PC-9 (cell line): ENCODE results near the gene OXTR. TPM values are rescaled to one million over a fixed set of nuclear protein-coding genes. Genes with fewer than 3 reads are reported as not detected.

Experiments
- BruUV-seq: library from RNA; stranded (reverse); fragments of 400-500 nt; replicated peaks from 2 replicates; lab custom pipeline; 2021; lab: Mats Ljungman, UMichigan
- CTCF ChIA-PET: fragments of 300-600 bp; sonication (Branson Sonifier 250); formaldehyde crosslinking; loops from one replicate; lab custom pipeline; 2022; ENCODE audit warnings: antibody characterized with exemption; lab: Charles Lee
- POLR2A ChIA-PET: fragments of 300-600 bp; sonication (Branson Sonifier 250); formaldehyde crosslinking; loops from one replicate; lab custom pipeline; 2022; ENCODE audit warnings: antibody characterized with exemption; ENCODE audit not compliant: unreplicated experiment; lab: Charles Lee
- DNase-seq, 2 experiments: peaks; one replicate each; pipeline versions ENCODE4 v3.0.0 to v3.0.0-alpha.2; 2015 to 2022; ENCODE audit warnings: mixed read lengths in 1 of 2
- H2AFZ ChIP-seq: fragments of 200-600 bp; sonication (generic); 2 replicates; pipeline ENCODE4 v1.8.1; 2017; ENCODE audit warnings: antibody characterized with exemption
- H3F3A ChIP-seq: fragments of 200-600 bp; sonication (generic); 2 replicates; pipeline ENCODE4 v1.8.1; 2017; ENCODE audit warnings: antibody characterized with exemption, mild to moderate bottlenecking, low read depth; ENCODE audit not compliant: insufficient read depth
- H3K27ac ChIP-seq: fragments of 200-600 bp; sonication (generic); 2 replicates; pipeline ENCODE4 v1.6.1; 2016; ENCODE audit warnings: mixed run types
- H3K27me3 ChIP-seq: fragments of 200-600 bp; sonication (generic); 2 replicates; pipeline ENCODE4 v1.6.1; 2016; ENCODE audit warnings: low read depth, mixed run types; ENCODE audit not compliant: insufficient read depth
- H3K36me3 ChIP-seq: fragments of 200-600 bp; sonication (generic); 2 replicates; pipeline ENCODE4 v1.6.1; 2016; ENCODE audit warnings: low read depth, mixed run types
- H3K4me1 ChIP-seq: fragments of 200-600 bp; sonication (generic); replicated peaks from 2 replicates; pipeline ENCODE4 v1.6.1; 2016; ENCODE audit warnings: mixed run types; ENCODE audit not compliant: insufficient read depth
- H3K4me2 ChIP-seq: fragments of 200-600 bp; sonication (generic); 2 replicates; pipeline ENCODE4 v1.6.1; 2017; ENCODE audit warnings: mixed run types
- H3K4me3 ChIP-seq: fragments of 200-600 bp; sonication (generic); 2 replicates; pipeline ENCODE4 v1.6.1; 2016; ENCODE audit warnings: mixed run types
- H3K79me2 ChIP-seq: fragments of 200-600 bp; sonication (generic); 2 replicates; pipeline ENCODE4 v1.6.1; 2017; ENCODE audit warnings: low read depth, mixed run types
- H3K9me2 ChIP-seq: fragments of 200-600 bp; sonication (generic); 2 replicates; pipeline ENCODE4 v1.8.1; 2017; ENCODE audit warnings: mild to moderate bottlenecking; ENCODE audit not compliant: insufficient read depth
- H3K9me3 ChIP-seq: fragments of 200-600 bp; sonication (generic); 2 replicates; pipeline ENCODE4 v1.8.1; 2016; ENCODE audit warnings: low read depth; ENCODE audit not compliant: insufficient read depth
- H4K20me1 ChIP-seq: fragments of 200-600 bp; sonication (generic); 2 replicates; pipeline ENCODE4 v1.8.1; 2017; ENCODE audit not compliant: insufficient read depth
- EZH2 ChIP-seq: fragments of 200-600 bp; sonication (generic); IDR thresholded peaks from 2 replicates; pipeline ENCODE4 v1.8.0; 2017; ENCODE audit warnings: antibody characterized with exemption, low read depth
- intact Hi-C: fragments of 100-400 bp; cut with micrococcal nuclease; formaldehyde crosslinking; loops from one replicate; pipeline ENCODE4 v1.10.0; 2022; ENCODE audit not compliant: unreplicated experiment
- total RNA-seq: library from RNA; stranded (reverse); gene quantifications from 2 replicates; pipeline ENCODE4 v1.2.3, GENCODE V29; 2021
- TF ChIP-seq, protein P1 (sequence below): fragments of 200-600 bp; sonication (generic); conservative IDR thresholded peaks from 2 replicates; pipeline ENCODE4 v1.6.1; 2017; ENCODE audit warnings: mixed run types, antibody characterized with exemption, mild to moderate bottlenecking, moderate library complexity

The OXTR gene
- total RNA-seq, 1 experiment from 2014 or later = 3.4 TPM

DNA sequence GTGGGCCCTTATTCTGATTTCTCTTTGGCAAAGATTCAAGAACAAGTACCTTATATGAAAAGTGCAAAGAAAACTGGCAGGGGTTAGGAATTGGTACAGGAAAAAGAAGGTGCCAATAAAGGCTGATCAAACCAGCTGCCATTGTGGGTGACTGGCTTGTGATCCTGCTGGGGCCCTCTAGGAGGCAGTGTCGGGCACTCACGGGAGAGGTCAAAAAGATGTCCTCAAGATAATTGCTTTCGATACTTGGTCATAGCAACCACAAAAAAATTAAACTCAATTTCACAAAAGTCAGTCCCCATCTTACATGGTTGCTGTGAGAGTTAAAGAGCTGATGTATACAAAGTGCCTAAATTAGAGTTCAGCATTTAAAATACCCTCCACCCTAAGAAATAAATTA lies 66.9 kb downstream of the OXTR start:
- H3K4me2 ChIP-seq = no peak overlapping the region
- no peaks in the 10 kb centered on the region for H3K36me3 ChIP-seq
- BruUV-seq = no TSS peak
- no peak overlapping the region for H2AFZ ChIP-seq
- no peaks in the 10 kb centered on the region for H3K4me1 ChIP-seq
- POLR2A ChIA-PET = no interaction called here
- TF ChIP-seq EZH2 = no peak
- TF ChIP-seq, protein P1, sequence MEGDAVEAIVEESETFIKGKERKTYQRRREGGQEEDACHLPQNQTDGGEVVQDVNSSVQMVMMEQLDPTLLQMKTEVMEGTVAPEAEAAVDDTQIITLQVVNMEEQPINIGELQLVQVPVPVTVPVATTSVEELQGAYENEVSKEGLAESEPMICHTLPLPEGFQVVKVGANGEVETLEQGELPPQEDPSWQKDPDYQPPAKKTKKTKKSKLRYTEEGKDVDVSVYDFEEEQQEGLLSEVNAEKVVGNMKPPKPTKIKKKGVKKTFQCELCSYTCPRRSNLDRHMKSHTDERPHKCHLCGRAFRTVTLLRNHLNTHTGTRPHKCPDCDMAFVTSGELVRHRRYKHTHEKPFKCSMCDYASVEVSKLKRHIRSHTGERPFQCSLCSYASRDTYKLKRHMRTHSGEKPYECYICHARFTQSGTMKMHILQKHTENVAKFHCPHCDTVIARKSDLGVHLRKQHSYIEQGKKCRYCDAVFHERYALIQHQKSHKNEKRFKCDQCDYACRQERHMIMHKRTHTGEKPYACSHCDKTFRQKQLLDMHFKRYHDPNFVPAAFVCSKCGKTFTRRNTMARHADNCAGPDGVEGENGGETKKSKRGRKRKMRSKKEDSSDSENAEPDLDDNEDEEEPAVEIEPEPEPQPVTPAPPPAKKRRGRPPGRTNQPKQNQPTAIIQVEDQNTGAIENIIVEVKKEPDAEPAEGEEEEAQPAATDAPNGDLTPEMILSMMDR = peak; percentile 51
- H3K9me2 ChIP-seq = no peaks in the 10 kb centered on the region
- no peaks in the 10 kb centered on the region for H3K79me2 ChIP-seq
- H3K4me3 ChIP-seq = no peak overlapping the region
- peaks cover 18% of the 10 kb centered on the region for H3K9me3 ChIP-seq
- no peaks in the 10 kb centered on the region for H3F3A ChIP-seq
- intact Hi-C loops = no loop called here
- H4K20me1 ChIP-seq = no peaks in the 10 kb centered on the region
- no peak overlapping the region for H3K27ac ChIP-seq
- DNase-seq = no peak
- CTCF ChIA-PET = no interaction called here
- H3K27me3 ChIP-seq = no peaks in the 10 kb centered on the region

Other genes with a start within 250 kb of the OXTR start
- 1.6 and 6.1 TPM in 2 replicates for gene SSUH2, start 124.8 kb downstream of the OXTR start, total RNA-seq
- gene CAV3, start 35.8 kb downstream of the OXTR start, total RNA-seq = 0.24 TPM in 1 of 2 replicates, not detected in the other
- 19.1 and 29.1 TPM in 2 replicates for gene RAD18, start 193.9 kb upstream of the OXTR start, total RNA-seq